Naive thymus-derived CD8-positive, alpha-beta T cell (primary cell): ENCODE data around the gene ZSCAN16. TPM values are rescaled to one million over a fixed set of nuclear protein-coding genes. Genes with fewer than 3 reads are reported as not detected.
A peak's percentile ranks its signal among the peaks of the same experiment; 100 is the strongest.

Experiments
- ATAC-seq, 2 donors: fragments of 150-1000 bp; cut with Tn5 transposase in 1 of 2; sonication (Bioruptor Pico), chemical (Tn5 transposase) in 1 of 2; 1 replicate in 1 of 2; 2 replicates in 1 of 2; pipeline ENCODE4 v1.10.0; 2021; ENCODE audit warnings: mild to moderate bottlenecking in 2 of 2, moderate library complexity in 2 of 2
- POLR2A ChIA-PET: fragments of 350-600 bp; sonication (Branson Sonifier 250); formaldehyde crosslinking; loops from one replicate; lab custom pipeline; 2021; ENCODE audit warnings: antibody characterized with exemption; lab: Charles Lee
- DNase-seq, 10 donors: peaks; one replicate each; pipeline versions ENCODE4 v3.0.0 to v3.0.0-alpha.2; 2020 to 2022
- H3K27ac Mint-ChIP-seq, 10 donors: one replicate each; pipeline ENCODE4 v1.8.0; 2020 to 2022; ENCODE audit warnings: mild to moderate bottlenecking in 10 of 10, mixed read lengths in 10 of 10, moderate library complexity in 4 of 10, inconsistent platforms in 1 of 10
- H3K27me3 Mint-ChIP-seq, 5 donors: one replicate each; pipeline ENCODE4 v1.8.0; 2021 to 2022; ENCODE audit warnings: mixed read lengths in 5 of 5
- H3K36me3 Mint-ChIP-seq, 3 donors: one replicate each; pipeline ENCODE4 v1.8.0; 2020 to 2022; ENCODE audit warnings: mixed read lengths in 3 of 3, mild to moderate bottlenecking in 2 of 3, inconsistent platforms in 1 of 3
- H3K4me1 Mint-ChIP-seq, 4 donors: one replicate each; pipeline ENCODE4 v1.8.0; 2021 to 2022; ENCODE audit warnings: mixed read lengths in 4 of 4
- H3K4me3 Mint-ChIP-seq, 10 donors: one replicate each; pipeline ENCODE4 v1.8.0; 2020 to 2022; ENCODE audit warnings: mild to moderate bottlenecking in 10 of 10, mixed read lengths in 10 of 10, moderate library complexity in 6 of 10, inconsistent platforms in 1 of 10
- H3K9me3 Mint-ChIP-seq, 9 donors: one replicate each; pipeline ENCODE4 v1.8.0; 2020 to 2022; ENCODE audit warnings: mixed read lengths in 9 of 9, mild to moderate bottlenecking in 3 of 9, inconsistent platforms in 1 of 9, moderate library complexity in 1 of 9
- polyA plus RNA-seq, 3 donors: library from polyadenylated mRNA; unstranded; fragments of 300-500 nt; fragmentation: Illumina TruSeq; gene quantifications; one replicate each; pipeline ENCODE4 v1.2.3, GENCODE V29; 2021
- total RNA-seq, 8 experiments: library from RNA in 2 of 8; stranded (reverse) in 2 of 8; gene quantifications; one replicate each; pipeline ENCODE4 v1.2.3 and lab custom pipeline; 2021 to 2026

Gene ZSCAN16
- total and polyA plus RNA-seq, 5 experiments from 2014 or later = 6.0 to 13.9 (median 13.2) TPM

DNA sequence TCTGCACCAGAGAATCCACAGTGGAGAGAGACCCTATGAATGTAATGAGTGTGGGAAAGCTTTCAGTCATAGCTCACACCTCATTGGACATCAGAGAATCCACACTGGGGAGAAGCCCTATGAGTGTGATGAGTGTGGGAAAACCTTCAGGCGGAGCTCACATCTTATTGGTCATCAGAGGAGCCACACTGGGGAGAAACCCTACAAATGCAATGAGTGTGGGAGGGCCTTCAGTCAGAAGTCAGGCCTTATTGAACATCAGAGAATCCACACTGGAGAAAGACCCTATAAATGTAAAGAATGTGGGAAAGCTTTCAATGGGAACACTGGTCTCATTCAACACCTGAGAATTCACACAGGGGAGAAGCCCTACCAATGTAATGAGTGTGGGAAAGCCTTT is 29.1 kb downstream of the ZSCAN16 start:
- no peak for DNase-seq
- ATAC-seq = no peak
- H3K27me3 Mint-ChIP-seq = no peaks in the 10 kb centered on the region
- peaks cover 0 to 7% (median 0%) of the 10 kb centered on the region in 9 donors for H3K9me3 Mint-ChIP-seq
- H3K27ac Mint-ChIP-seq = no peak overlapping the region
- peaks cover 48 to 94% (median 80%) of the 10 kb centered on the region in 3 donors for H3K36me3 Mint-ChIP-seq
- no peak overlapping the region for H3K4me3 Mint-ChIP-seq
- H3K4me1 Mint-ChIP-seq = peaks cover 1 to 7% (median 4%) of the 10 kb centered on the region in 4 donors
- POLR2A ChIA-PET = interaction anchor here (1.5 to 2.1 kb wide), 2 partner anchors 8 to 12 kb away, joined by 4 to 6 read pairs; partner anchors contain the start of gene ZKSCAN8

DNA sequence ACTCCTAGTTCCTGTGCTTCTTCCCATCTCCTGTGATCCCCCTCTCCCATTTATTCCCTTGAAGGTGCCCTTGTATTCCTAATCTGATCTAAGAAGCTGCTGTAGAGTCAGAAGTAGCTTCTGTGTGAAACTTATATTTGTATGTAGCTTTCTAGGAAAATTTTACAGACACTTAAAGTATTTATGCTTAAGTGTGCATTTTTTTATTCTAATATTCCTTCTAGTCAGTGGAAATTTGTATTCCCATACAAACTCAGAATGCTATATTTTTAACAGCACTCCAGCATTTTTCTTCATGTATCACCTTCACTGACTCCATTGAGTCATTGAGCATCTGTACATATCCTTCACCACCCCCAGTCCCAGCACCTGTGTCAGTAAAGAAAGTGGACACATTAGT is 29.9 kb downstream of the ZSCAN16 start:
- H3K9me3 Mint-ChIP-seq = peaks cover 0 to 15% (median 0%) of the 10 kb centered on the region in 9 donors
- H3K27me3 Mint-ChIP-seq = no peaks in the 10 kb centered on the region
- DNase-seq = no peak
- H3K27ac Mint-ChIP-seq = no peak overlapping the region
- POLR2A ChIA-PET = no interaction called here
- H3K4me1 Mint-ChIP-seq = peaks cover 0 to 3% (median 1%) of the 10 kb centered on the region in 4 donors
- no peak overlapping the region for H3K4me3 Mint-ChIP-seq
- H3K36me3 Mint-ChIP-seq = peaks cover 49 to 92% (median 79%) of the 10 kb centered on the region in 3 donors
- ATAC-seq = no peak

DNA sequence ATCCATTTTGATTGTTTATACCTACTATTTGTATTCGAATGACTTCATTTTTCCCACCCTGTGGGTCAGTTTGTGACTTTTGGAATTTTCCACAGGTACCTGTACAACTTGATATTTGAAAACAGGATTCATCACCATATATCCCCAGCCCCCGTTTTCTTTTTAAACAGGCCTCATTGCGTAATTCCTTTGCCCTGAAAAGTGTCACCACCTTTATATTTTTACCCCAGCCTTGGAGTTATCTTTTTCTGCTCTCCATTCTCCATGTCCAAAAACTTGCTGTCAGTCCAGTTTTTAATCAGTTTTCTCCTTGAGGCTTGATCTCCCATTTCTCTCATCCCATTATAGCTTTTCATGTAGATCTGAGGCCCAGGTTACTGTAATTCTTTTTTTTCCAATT is 33.9 kb downstream of the ZSCAN16 start:
- no peak overlapping the region for H3K4me3 Mint-ChIP-seq
- H3K36me3 Mint-ChIP-seq = peaks cover 33 to 56% (median 54%) of the 10 kb centered on the region in 3 donors
- ATAC-seq (no peak), DNase-seq (no peak)
- no peak overlapping the region for H3K27ac Mint-ChIP-seq
- H3K27me3 Mint-ChIP-seq = no peaks in the 10 kb centered on the region
- peaks cover 4 to 17% (median 15%) of the 10 kb centered on the region in 4 donors for H3K4me1 Mint-ChIP-seq
- POLR2A ChIA-PET = interaction anchor here (1.1 kb wide), 1 partner anchor 17 kb away, joined by 4 read pairs; the partner anchor contains the start of gene ZKSCAN8
- peaks cover 0 to 13% (median 0%) of the 10 kb centered on the region in 9 donors for H3K9me3 Mint-ChIP-seq

GRCh38 chr6:28159029-28159607 is 34.7 kb downstream of the ZSCAN16 start:
- H3K9me3 Mint-ChIP-seq = peaks cover 0 to 13% (median 0%) of the 10 kb centered on the region in 9 donors
- POLR2A ChIA-PET = interaction anchor here (1.1 kb wide), 1 partner anchor 17 kb away, joined by 4 read pairs; the partner anchor contains the start of gene ZKSCAN8
- DNase-seq = no peak
- ATAC-seq = no peak
- peaks cover 33 to 48% (median 48%) of the 10 kb centered on the region in 3 donors for H3K36me3 Mint-ChIP-seq
- no peaks in the 10 kb centered on the region for H3K27me3 Mint-ChIP-seq
- peak overlapping the region in 1 of 10 donors; percentile 37 for H3K27ac Mint-ChIP-seq
- peaks cover 4 to 17% (median 15%) of the 10 kb centered on the region in 4 donors for H3K4me1 Mint-ChIP-seq
- H3K4me3 Mint-ChIP-seq = no peak overlapping the region

DNA sequence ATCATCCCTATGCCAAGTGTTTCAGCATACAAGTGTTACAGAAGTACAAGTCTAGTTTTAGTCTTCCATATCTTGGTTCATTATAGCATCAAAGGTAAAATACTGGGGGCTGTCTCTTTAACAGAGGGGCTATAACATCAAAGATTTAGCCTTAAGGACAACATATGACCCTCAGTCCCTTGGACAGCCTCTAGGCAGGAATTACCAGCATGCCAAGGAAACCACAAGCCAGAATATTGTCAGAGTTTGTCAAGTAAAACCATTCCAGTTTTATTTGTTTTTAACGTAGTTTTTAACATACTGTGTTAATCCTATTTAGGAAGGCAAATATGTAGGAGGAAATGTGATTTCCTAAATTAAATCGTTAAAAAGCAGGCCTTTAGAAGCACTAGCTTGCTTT is 35.8 kb downstream of the ZSCAN16 start:
- ATAC-seq (no peak), DNase-seq (no peak)
- Mint-ChIP-seq H3K9me3 (peaks cover 0 to 13% (median 0%) of the 10 kb centered on the region in 9 donors), H3K27ac (no peak overlapping the region), H3K27me3 (peaks cover 0 to 3% (median 1%) of the 10 kb centered on the region in 5 donors), H3K4me3 (peak overlapping the region in 2 of 10 donors; percentile 8 to 12), H3K4me1 (peaks cover 4 to 17% (median 15%) of the 10 kb centered on the region in 4 donors), H3K36me3 (peaks cover 33 to 42% (median 38%) of the 10 kb centered on the region in 3 donors)
- POLR2A ChIA-PET = no interaction called here

DNA sequence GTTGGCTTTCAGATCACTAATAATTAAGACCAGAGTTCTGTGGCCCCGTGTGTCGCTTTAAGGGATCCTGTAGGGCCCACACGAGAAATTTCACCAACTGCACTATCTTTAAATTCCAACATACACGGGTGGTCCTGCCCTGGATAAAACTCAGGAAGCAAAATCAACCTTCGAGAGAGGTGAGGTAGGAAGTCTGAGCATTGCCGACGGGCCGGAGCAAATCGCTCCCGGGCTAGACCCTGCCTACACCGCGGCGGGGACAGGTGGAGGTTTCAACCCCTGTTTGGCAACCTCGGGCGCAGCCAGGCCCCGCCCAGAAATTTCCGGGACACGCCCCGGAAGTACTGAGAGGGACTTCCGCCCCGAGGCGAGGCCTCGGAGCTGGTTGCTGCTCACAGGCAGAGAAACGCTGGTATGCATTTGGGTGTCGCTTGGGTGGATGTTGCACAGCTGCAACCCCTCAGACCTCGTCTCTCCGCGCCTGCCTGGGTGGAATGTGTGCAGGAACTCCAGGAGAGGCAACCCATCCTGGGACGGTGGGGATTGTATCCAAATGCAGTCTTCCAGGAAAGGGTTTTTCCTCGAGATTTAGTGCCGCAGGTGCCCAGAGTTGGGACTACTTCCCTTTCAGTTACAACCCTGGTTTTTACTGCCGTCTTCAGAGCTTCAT is 37.1 kb downstream of the ZSCAN16 start:
- Mint-ChIP-seq H3K9me3 (peaks cover 0 to 13% (median 0%) of the 10 kb centered on the region in 9 donors), H3K27ac (peak overlapping the region; percentile 15 to 88 (median 62)), H3K4me3 (peak overlapping the region; percentile 71 to 87 (median 79)), H3K36me3 (peaks cover 27 to 39% (median 29%) of the 10 kb centered on the region in 3 donors), H3K4me1 (peaks cover 4 to 17% (median 15%) of the 10 kb centered on the region in 4 donors), H3K27me3 (peaks cover 3 to 7% (median 6%) of the 10 kb centered on the region in 5 donors)
- POLR2A ChIA-PET = interaction anchor here (1.1 to 1.6 kb wide), 4 partner anchors 9 to 105 kb away, joined by 4 to 6 read pairs (median 5); partner anchors contain the start of genes ZKSCAN4, ZKSCAN8 and ZSCAN26
- peak; percentile 96 to 100 for ATAC-seq
- DNase-seq = peak; percentile 67 to 87 (median 81)

- H3K27ac Mint-ChIP-seq = no peak overlapping the region
- no peak overlapping the region for H3K4me3 Mint-ChIP-seq
- ATAC-seq (no peak), DNase-seq (no peak)
- peaks cover 2 to 23% (median 5%) of the 10 kb centered on the region in 3 donors for H3K36me3 Mint-ChIP-seq
- POLR2A ChIA-PET = no interaction called here
- H3K9me3 Mint-ChIP-seq = peaks cover 0 to 10% (median 0%) of the 10 kb centered on the region in 9 donors
- peaks cover 3 to 17% (median 15%) of the 10 kb centered on the region in 4 donors for H3K4me1 Mint-ChIP-seq
- H3K27me3 Mint-ChIP-seq = peaks cover 6 to 10% (median 7%) of the 10 kb centered on the region in 5 donors
These were observed 41.2 kb downstream of the ZSCAN16 start for GRCh38 chr6:28165563-28165962.

GRCh38 chr6:28167068-28167467 is 42.7 kb downstream of the ZSCAN16 start:
- H3K4me3 Mint-ChIP-seq = no peak overlapping the region
- peaks cover 2 to 21% (median 5%) of the 10 kb centered on the region in 3 donors for H3K36me3 Mint-ChIP-seq
- peaks cover 0 to 4% (median 0%) of the 10 kb centered on the region in 9 donors for H3K9me3 Mint-ChIP-seq
- DNase-seq (no peak), ATAC-seq (no peak)
- no peak overlapping the region for H3K27ac Mint-ChIP-seq
- POLR2A ChIA-PET = no interaction called here
- H3K4me1 Mint-ChIP-seq = peaks cover 3 to 4% (median 4%) of the 10 kb centered on the region in 4 donors
- peaks cover 6 to 11% (median 7%) of the 10 kb centered on the region in 5 donors for H3K27me3 Mint-ChIP-seq

- H3K4me3 Mint-ChIP-seq = no peak overlapping the region
- DNase-seq (no peak), ATAC-seq (no peak)
- POLR2A ChIA-PET = interaction anchor here (0.8 kb wide), 1 partner anchor 59 kb away, joined by 3 read pairs; no protein-coding TSS in a partner anchor
- no peaks in the 10 kb centered on the region for H3K4me1 Mint-ChIP-seq
- H3K27me3 Mint-ChIP-seq = peaks cover 6 to 11% (median 7%) of the 10 kb centered on the region in 5 donors
- H3K36me3 Mint-ChIP-seq = peaks cover 0 to 17% (median 2%) of the 10 kb centered on the region in 3 donors
- no peaks in the 10 kb centered on the region for H3K9me3 Mint-ChIP-seq
- no peak overlapping the region for H3K27ac Mint-ChIP-seq
These were observed 43.5 kb downstream of the ZSCAN16 start for GRCh38 chr6:28167926-28168325.

GRCh38 chr6:28171271-28171670 is 46.9 kb downstream of the ZSCAN16 start:
- Mint-ChIP-seq H3K4me3 (no peak overlapping the region), H3K27me3 (peaks cover 12 to 22% (median 16%) of the 10 kb centered on the region in 5 donors), H3K4me1 (no peaks in the 10 kb centered on the region), H3K27ac (no peak overlapping the region), H3K36me3 (peaks cover 0 to 10% (median 2%) of the 10 kb centered on the region in 3 donors), H3K9me3 (peaks cover 0 to 2% (median 0%) of the 10 kb centered on the region in 9 donors)
- no peak for ATAC-seq
- POLR2A ChIA-PET = no interaction called here
- DNase-seq = no peak

- Mint-ChIP-seq H3K4me3 (no peak overlapping the region), H3K4me1 (no peaks in the 10 kb centered on the region), H3K9me3 (peaks cover 0 to 3% (median 0%) of the 10 kb centered on the region in 9 donors)
These were observed 47.6 kb downstream of the ZSCAN16 start for GRCh38 chr6:28172006-28172405.

GRCh38 chr6:28176373-28176772 is 52.0 kb downstream of the ZSCAN16 start:
- H3K36me3 Mint-ChIP-seq = peaks cover 0 to 3% (median 0%) of the 10 kb centered on the region in 3 donors
- POLR2A ChIA-PET = no interaction called here
- no peak overlapping the region for H3K27ac Mint-ChIP-seq
- H3K27me3 Mint-ChIP-seq = peaks cover 14 to 60% (median 36%) of the 10 kb centered on the region in 5 donors
- H3K9me3 Mint-ChIP-seq = peaks cover 0 to 3% (median 2%) of the 10 kb centered on the region in 9 donors
- no peak for ATAC-seq
- DNase-seq = no peak
- no peaks in the 10 kb centered on the region for H3K4me1 Mint-ChIP-seq
- H3K4me3 Mint-ChIP-seq = no peak overlapping the region

More at GRCh38 chr6:28172006-28172405, 47.6 kb downstream of the ZSCAN16 start:
- ATAC-seq (no peak), DNase-seq (no peak)
- H3K36me3 Mint-ChIP-seq = peaks cover 0 to 8% (median 0%) of the 10 kb centered on the region in 3 donors
- POLR2A ChIA-PET = no interaction called here
- H3K27me3 Mint-ChIP-seq = peaks cover 12 to 23% (median 15%) of the 10 kb centered on the region in 5 donors
- no peak overlapping the region for H3K27ac Mint-ChIP-seq
